Karpas-422 (cell line): ENCODE measurements around the gene GNAQ. TPM values are rescaled to one million over a fixed set of nuclear protein-coding genes. Genes with fewer than 3 reads are reported as not detected.

Source experiments
- DNase-seq: peaks from one replicate; pipeline ENCODE4 v3.0.0-alpha.2; 2015
- H2AFZ ChIP-seq: fragments of 200-600 bp; sonication (generic); 2 replicates; pipeline ENCODE4 v1.6.1; 2014; ENCODE audit warnings: antibody characterized with exemption, low read length, mixed read lengths
- H3K27ac ChIP-seq: fragments of 200-600 bp; sonication (generic); 2 replicates; pipeline ENCODE4 v1.5.1; 2014; ENCODE audit warnings: mild to moderate bottlenecking, low read length, moderate library complexity
- H3K27me3 ChIP-seq: fragments of 200-600 bp; sonication (generic); 2 replicates; pipeline ENCODE4 v1.6.1; 2014; ENCODE audit warnings: low read length, mixed read lengths
- H3K36me3 ChIP-seq: fragments of 200-600 bp; sonication (generic); 2 replicates; pipeline ENCODE4 v1.6.1; 2014; ENCODE audit warnings: low read length, mixed read lengths; ENCODE audit not compliant: insufficient read depth
- H3K4me1 ChIP-seq: fragments of 200-600 bp; sonication (generic); 2 replicates; pipeline ENCODE4 v1.6.1; 2014; ENCODE audit warnings: mild to moderate bottlenecking, low read length, mixed read lengths
- H3K4me2 ChIP-seq: fragments of 200-600 bp; sonication (generic); 2 replicates; pipeline ENCODE4 v1.6.1; 2014; ENCODE audit warnings: low read length, low read depth, mild to moderate bottlenecking; ENCODE audit not compliant: poor library complexity, severe bottlenecking
- H3K4me3 ChIP-seq: fragments of 200-600 bp; sonication (generic); 2 replicates; pipeline ENCODE4 v1.5.1; 2014; ENCODE audit warnings: mild to moderate bottlenecking, antibody characterized with exemption, low read length, mixed read lengths
- H3K79me2 ChIP-seq: fragments of 200-600 bp; sonication (generic); 2 replicates; pipeline ENCODE4 v1.6.1; 2014; ENCODE audit warnings: mild to moderate bottlenecking, low read length, mixed read lengths
- H3K9ac ChIP-seq: fragments of 200-600 bp; sonication (generic); 2 replicates; pipeline ENCODE4 v1.6.0; 2014; ENCODE audit warnings: low read length
- H3K9me2 ChIP-seq: fragments of 200-600 bp; sonication (generic), shearing (Covaris generic); replicated peaks from 2 replicates; pipeline ENCODE4 v1.6.0; 2014; ENCODE audit warnings: mild to moderate bottlenecking, low read length, moderate library complexity; ENCODE audit not compliant: insufficient read depth
- H3K9me3 ChIP-seq: fragments of 300-700, 200-600 bp; sonication (generic); 2 replicates; pipeline ENCODE4 v1.6.1; 2014; ENCODE audit warnings: low read length, mixed read lengths
- H4K20me1 ChIP-seq: fragments of 200-600 bp; sonication (generic); 2 replicates; pipeline ENCODE4 v1.6.1; 2014; ENCODE audit warnings: mild to moderate bottlenecking, antibody characterized with exemption, low read length, low read depth; ENCODE audit not compliant: insufficient read depth
- total RNA-seq: library from RNA; depleted of rRNA; stranded (reverse); fragments of >200 nt; shearing (Covaris generic); gene quantifications from 2 replicates; pipeline ENCODE4 v1.2.3, GENCODE V29; 2014; ENCODE audit warnings: low replicate concordance

Gene GNAQ
- total RNA-seq, 1 experiment from 2014 or later, result not detected

DNA sequence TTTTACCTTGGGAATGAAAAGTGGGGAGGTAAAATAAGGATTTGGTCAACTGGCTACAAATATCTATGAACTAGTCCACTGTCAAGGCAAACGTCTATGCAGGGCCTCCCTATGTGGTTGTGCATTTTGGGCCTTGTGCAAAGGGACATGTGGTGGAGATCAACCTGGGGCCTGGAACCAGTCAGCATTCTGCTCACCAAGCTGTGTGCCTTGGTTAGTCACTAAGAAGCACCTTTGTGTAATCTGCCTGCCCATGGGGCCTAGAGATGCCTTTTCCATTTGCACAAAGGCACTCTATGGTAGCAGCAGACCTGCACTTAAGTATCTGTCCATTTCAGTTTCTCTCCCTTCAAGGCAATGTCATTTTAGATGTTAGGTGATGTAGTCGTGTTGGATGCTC lies 184.0 kb downstream of the GNAQ start:
- Histone ChIP-seq H3K4me1 (no peaks in the 10 kb centered on the region), H3K36me3 (no peaks in the 10 kb centered on the region), H3K9ac (no peak overlapping the region), H3K4me2 (no peak overlapping the region), H3K9me2 (no peaks in the 10 kb centered on the region), H2AFZ (no peak overlapping the region), H3K79me2 (no peaks in the 10 kb centered on the region), H4K20me1 (no peaks in the 10 kb centered on the region), H3K4me3 (no peak overlapping the region), H3K27me3 (no peaks in the 10 kb centered on the region), H3K9me3 (no peaks in the 10 kb centered on the region), H3K27ac (no peak overlapping the region)
- no peak for DNase-seq

GRCh38 chr9:77847059-77847499 lies 184.5 kb downstream of the GNAQ start:
- no peaks in the 10 kb centered on the region for H3K36me3 ChIP-seq
- no peak overlapping the region for H3K27ac ChIP-seq
- H3K9me3 ChIP-seq, result no peaks in the 10 kb centered on the region
- H3K27me3 ChIP-seq, result no peaks in the 10 kb centered on the region
- H3K79me2 ChIP-seq, result no peaks in the 10 kb centered on the region
- H3K4me1 ChIP-seq, result no peaks in the 10 kb centered on the region
- no peak overlapping the region for H3K4me3 ChIP-seq
- H3K9ac ChIP-seq, result no peak overlapping the region
- no peak overlapping the region for H2AFZ ChIP-seq
- H4K20me1 ChIP-seq, result no peaks in the 10 kb centered on the region
- no peak overlapping the region for H3K4me2 ChIP-seq
- no peaks in the 10 kb centered on the region for H3K9me2 ChIP-seq
- DNase-seq, result no peak

DNA sequence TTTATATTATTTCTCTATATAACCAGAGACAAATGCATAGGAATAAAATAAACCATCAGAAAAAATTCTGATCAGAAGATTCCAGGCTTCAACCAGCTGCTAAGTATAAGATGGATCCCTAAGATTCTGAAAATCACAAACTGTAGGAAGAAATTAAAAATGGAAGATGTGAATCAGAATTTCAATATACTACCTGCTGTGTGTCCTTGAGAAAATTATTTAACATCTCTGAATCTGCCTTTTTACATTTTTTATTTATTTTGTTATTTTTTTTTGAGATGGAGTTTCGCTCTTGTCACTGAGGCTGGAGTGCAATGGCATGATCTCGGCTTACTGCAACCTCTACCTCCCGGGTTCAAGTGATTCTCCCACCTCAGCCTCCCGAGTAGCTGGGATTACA lies 187.2 kb downstream of the GNAQ start:
- Histone ChIP-seq H3K79me2 (no peaks in the 10 kb centered on the region), H3K27me3 (no peaks in the 10 kb centered on the region), H4K20me1 (no peaks in the 10 kb centered on the region), H3K4me2 (no peak overlapping the region), H3K36me3 (no peaks in the 10 kb centered on the region), H3K27ac (no peak overlapping the region), H3K4me3 (no peak overlapping the region), H3K9me2 (no peaks in the 10 kb centered on the region), H2AFZ (no peak overlapping the region), H3K9ac (no peak overlapping the region), H3K4me1 (no peaks in the 10 kb centered on the region), H3K9me3 (no peaks in the 10 kb centered on the region)
- DNase-seq, result no peak

DNA sequence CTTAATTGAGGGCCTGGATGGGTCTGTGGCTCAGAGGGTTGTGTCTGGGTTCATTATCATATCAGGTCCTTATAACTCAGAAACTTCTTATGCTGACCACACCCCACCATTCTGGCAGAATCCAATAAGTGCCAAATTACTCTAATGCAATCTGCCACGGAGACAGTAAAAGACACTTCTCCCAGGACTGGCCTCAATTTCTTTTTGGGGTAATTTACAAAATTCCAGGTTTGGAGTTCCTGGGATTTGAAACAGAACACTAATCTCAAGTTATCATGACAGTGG lies 187.8 kb downstream of the GNAQ start:
- no peaks in the 10 kb centered on the region for H3K79me2 ChIP-seq
- H3K4me2 ChIP-seq, result no peak overlapping the region
- no peaks in the 10 kb centered on the region for H3K9me2 ChIP-seq
- no peaks in the 10 kb centered on the region for H3K4me1 ChIP-seq
- no peaks in the 10 kb centered on the region for H3K27me3 ChIP-seq
- H2AFZ ChIP-seq, result no peak overlapping the region
- no peak overlapping the region for H3K9ac ChIP-seq
- H4K20me1 ChIP-seq, result no peaks in the 10 kb centered on the region
- H3K9me3 ChIP-seq, result no peaks in the 10 kb centered on the region
- H3K36me3 ChIP-seq, result no peaks in the 10 kb centered on the region
- no peak for DNase-seq
- H3K27ac ChIP-seq, result no peak overlapping the region
- no peak overlapping the region for H3K4me3 ChIP-seq

DNA sequence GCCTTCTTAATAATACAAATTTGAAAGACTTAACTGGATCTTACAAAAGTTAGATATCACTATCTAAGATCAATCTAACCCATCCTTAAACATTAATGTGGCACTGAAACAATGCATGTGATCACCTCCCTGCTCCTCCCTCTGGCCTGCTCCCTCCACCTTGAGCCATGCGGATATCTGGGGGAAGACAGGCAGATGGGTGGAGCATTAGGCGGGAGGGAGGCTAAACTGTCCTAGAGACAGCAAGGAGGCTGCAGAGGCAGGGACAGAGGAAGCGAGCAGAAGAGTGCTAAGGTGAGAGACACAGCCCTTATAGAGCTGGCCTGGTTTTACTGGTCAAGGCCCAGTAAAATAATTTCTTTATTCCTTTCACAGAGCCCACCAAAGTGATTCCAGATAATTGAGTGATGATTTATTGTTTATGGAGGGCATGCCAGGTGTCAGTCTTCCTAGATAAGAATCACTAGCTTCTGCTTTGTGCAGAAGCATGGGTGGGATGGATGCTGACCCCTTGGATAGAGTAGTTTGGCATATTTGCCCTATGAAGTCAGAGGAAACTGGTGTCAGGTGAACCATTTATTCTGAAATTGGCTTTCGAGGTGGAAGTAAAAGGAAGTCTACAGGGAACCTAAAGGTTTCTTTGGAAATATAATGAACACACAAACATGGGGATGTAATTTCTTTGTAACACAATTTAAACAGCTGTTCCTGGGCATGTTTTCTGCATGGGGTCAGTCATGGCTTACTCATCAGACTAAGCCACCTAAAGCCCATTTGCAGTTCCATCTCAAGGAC lies 188.3 kb downstream of the GNAQ start:
- H3K9me2 ChIP-seq, result no peaks in the 10 kb centered on the region
- H3K4me1 ChIP-seq, result no peaks in the 10 kb centered on the region
- H3K4me3 ChIP-seq, result no peak overlapping the region
- no peaks in the 10 kb centered on the region for H3K36me3 ChIP-seq
- no peak overlapping the region for H3K27ac ChIP-seq
- H2AFZ ChIP-seq, result no peak overlapping the region
- H4K20me1 ChIP-seq, result no peaks in the 10 kb centered on the region
- DNase-seq, result no peak
- H3K4me2 ChIP-seq, result no peak overlapping the region
- H3K27me3 ChIP-seq, result no peaks in the 10 kb centered on the region
- no peaks in the 10 kb centered on the region for H3K9me3 ChIP-seq
- no peak overlapping the region for H3K9ac ChIP-seq
- no peaks in the 10 kb centered on the region for H3K79me2 ChIP-seq

- no peak overlapping the region for H3K4me2 ChIP-seq
- peak; percentile 46 for DNase-seq
- H3K9me3 ChIP-seq, result no peaks in the 10 kb centered on the region
These were observed 189.7 kb downstream of the GNAQ start for GRCh38 chr9:77841739-77842386.

GRCh38 chr9:77839459-77840140 lies 192.0 kb downstream of the GNAQ start:
- Histone ChIP-seq H3K4me2 (no peak overlapping the region), H3K9me2 (no peaks in the 10 kb centered on the region), H2AFZ (no peak overlapping the region), H3K79me2 (no peaks in the 10 kb centered on the region), H3K9ac (no peak overlapping the region), H3K4me3 (no peak overlapping the region), H3K36me3 (no peaks in the 10 kb centered on the region), H4K20me1 (no peaks in the 10 kb centered on the region), H3K27me3 (no peaks in the 10 kb centered on the region), H3K4me1 (no peaks in the 10 kb centered on the region), H3K27ac (no peak overlapping the region), H3K9me3 (no peaks in the 10 kb centered on the region)
- DNase-seq, result no peak

More at GRCh38 chr9:77841739-77842386, 189.7 kb downstream of the GNAQ start:
- Histone ChIP-seq H3K36me3 (no peaks in the 10 kb centered on the region), H3K9ac (no peak overlapping the region), H3K4me3 (no peak overlapping the region), H3K27ac (no peak overlapping the region), H4K20me1 (no peaks in the 10 kb centered on the region), H3K9me2 (no peaks in the 10 kb centered on the region), H3K27me3 (no peaks in the 10 kb centered on the region), H3K79me2 (no peaks in the 10 kb centered on the region), H2AFZ (no peak overlapping the region), H3K4me1 (no peaks in the 10 kb centered on the region)

DNA sequence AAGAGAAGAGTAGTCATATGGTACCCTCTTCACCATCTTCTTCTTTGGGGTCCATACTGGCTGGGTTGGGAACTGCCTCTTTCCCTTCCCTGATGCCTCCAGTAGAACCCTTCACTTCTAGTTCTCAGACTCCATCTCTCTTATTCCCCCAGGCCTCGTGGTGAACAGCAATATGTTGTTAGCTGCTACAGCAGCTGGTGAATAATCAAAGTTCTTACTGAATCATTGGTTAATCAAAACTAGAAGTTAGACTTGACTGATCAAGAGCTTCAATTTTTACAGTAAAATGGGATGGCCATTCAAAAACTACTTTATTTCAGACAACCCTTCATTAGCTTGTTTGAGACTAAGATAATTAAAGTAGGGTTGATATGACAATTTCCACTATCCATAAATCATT lies 192.6 kb downstream of the GNAQ start:
- Histone ChIP-seq H3K4me1 (no peaks in the 10 kb centered on the region), H3K9me2 (no peaks in the 10 kb centered on the region), H3K27me3 (no peaks in the 10 kb centered on the region), H3K36me3 (no peaks in the 10 kb centered on the region), H3K9ac (no peak overlapping the region), H3K4me3 (no peak overlapping the region), H3K27ac (no peak overlapping the region), H3K4me2 (no peak overlapping the region), H3K79me2 (no peaks in the 10 kb centered on the region), H2AFZ (no peak overlapping the region), H4K20me1 (no peaks in the 10 kb centered on the region), H3K9me3 (no peaks in the 10 kb centered on the region)
- DNase-seq, result no peak
